Activated CD8-positive, alpha-beta memory T cell treated with anti-CD3 and anti-CD28 coated beads, Interleukin-2, amount 10 ng/mL, durations not matched to agents 7 days and 5 days (primary cell): ENCODE data around the gene CT47A1. TPM values are rescaled to one million over a fixed set of nuclear protein-coding genes. Genes with fewer than 3 reads are reported as not detected.

ENCODE experiments used
- total RNA-seq, 2 experiments: library from RNA; stranded (reverse); gene quantifications; one replicate each; pipeline ENCODE4 v1.2.3, GENCODE V29; 2021

CT47A1 gene
- total RNA-seq, 2 experiments from 2014 or later, result not detected

Other genes starting within 250 kb of the CT47A1 start
- gene CT47B1, start 109.9 kb downstream of the CT47A1 start, total RNA-seq, result not detected
- gene CT47A11, start 48.6 kb downstream of the CT47A1 start, total RNA-seq, result not detected
- gene CT47A10, start 43.7 kb downstream of the CT47A1 start, total RNA-seq, result not detected
- not detected for gene CT47A9, start 38.9 kb downstream of the CT47A1 start, total RNA-seq
- gene CT47A8, start 34.0 kb downstream of the CT47A1 start, total RNA-seq, result not detected
- not detected for gene CT47A7, start 29.2 kb downstream of the CT47A1 start, total RNA-seq
- gene CT47A6, start 24.3 kb downstream of the CT47A1 start, total RNA-seq, result not detected
- gene CT47A5, start 19.4 kb downstream of the CT47A1 start, total RNA-seq, result not detected
- not detected for gene CT47A4, start 14.6 kb downstream of the CT47A1 start, total RNA-seq
- not detected for gene CT47A3, start 9.7 kb downstream of the CT47A1 start, total RNA-seq
- not detected for gene CT47A2, start 4.8 kb downstream of the CT47A1 start, total RNA-seq
- under 1 TPM; 0.38 to 0.80 TPM for gene GLUD2, start 61.9 kb upstream of the CT47A1 start, total RNA-seq